Stimulated activated CD8-positive, alpha-beta memory T cell treated with anti-CD3 and anti-CD28 coated beads, Interleukin-12 subunit alpha, Interleukin-12 subunit beta, amount 100 ng/mL, for 4 hours (primary cell): Measurements from ENCODE around the gene MAP3K12.
A peak's percentile ranks its signal among the peaks of the same experiment; 100 is the strongest.

Experiments used
- DNase-seq: peaks from one replicate; pipeline ENCODE4 v3.0.0-alpha.2; 2020; ENCODE audit warnings: low read depth

MAP3K12 gene

GRCh38 chr12:53508534-53509170 is 9.4 kb upstream of the MAP3K12 start:
- peak; percentile 62 for DNase-seq

GRCh38 chr12:53507603-53507885 is 8.3 kb upstream of the MAP3K12 start:
- no peak for DNase-seq

- no peak for DNase-seq
These were observed 7.8 kb upstream of the MAP3K12 start, which contains the start of gene NPFF for GRCh38 chr12:53506881-53507602. TSS of gene NPFF (minus strand) at chr12:53507484. CDS start at chr12:53507474, 10 bp downstream.

GRCh38 chr12:53506450-53506785 is 7.2 kb upstream of the MAP3K12 start:
- DNase-seq: no peak

GRCh38 chr12:53505555-53506449 is 6.5 kb upstream of the MAP3K12 start:
- no peak for DNase-seq

GRCh38 chr12:53505086-53505485 is 5.8 kb upstream of the MAP3K12 start:
- DNase-seq: no peak

GRCh38 chr12:53504004-53504920 is 5.0 kb upstream of the MAP3K12 start:
- DNase-seq: no peak

- no peak for DNase-seq
These were observed 3.9 kb upstream of the MAP3K12 start for GRCh38 chr12:53502983-53503728.

GRCh38 chr12:53502331-53502730 is 3.1 kb upstream of the MAP3K12 start:
- DNase-seq: no peak

- DNase-seq: no peak
These were observed 2.4 kb upstream of the MAP3K12 start for GRCh38 chr12:53501615-53502181.

GRCh38 chr12:53500776-53501614 is 1.7 kb upstream of the MAP3K12 start, which contains the start of gene TARBP2:
TSS of gene TARBP2 (plus strand) at chr12:53501283. CDS start at chr12:53501409, 126 bp downstream.
- DNase-seq: peak; percentile 94

GRCh38 chr12:53500142-53500775 is 1.0 kb upstream of the MAP3K12 start:
- no peak for DNase-seq

- no peak for DNase-seq
These were observed 1.0 kb downstream of the MAP3K12 start for GRCh38 chr12:53498235-53498630.

GRCh38 chr12:53497461-53497860 is 1.8 kb downstream of the MAP3K12 start:
- no peak for DNase-seq

- no peak for DNase-seq
These were observed 2.6 kb downstream of the MAP3K12 start for GRCh38 chr12:53496752-53497032.

GRCh38 chr12:53495903-53496751 is 3.1 kb downstream of the MAP3K12 start:
- DNase-seq: no peak

- DNase-seq: no peak
These were observed 5.5 kb downstream of the MAP3K12 start for GRCh38 chr12:53493610-53494391.
